ENCODE data around the gene RCAN3.
"Not testable (repeated sequence)": the region's sequence is repeated elsewhere in the genome, so short reads cannot be mapped to it uniquely, and the experiment has no call there.

Gene RCAN3

GRCh38 chr1:24508911-24509310 is 6.3 kb downstream of the RCAN3 start:
- no peak for DNase-seq (ENCODE audit: low read depth in 2 of 2, low spot score in 1 of 2)

GRCh38 chr1:24513706-24514105 is 11.1 kb downstream of the RCAN3 start:
- DNase-seq (ENCODE audit: low read depth in 2 of 2, low spot score in 1 of 2), result no peak

- DNase-seq (ENCODE audit: low read depth in 2 of 2, low spot score in 1 of 2), result no peak
These were observed 12.3 kb downstream of the RCAN3 start for GRCh38 chr1:24514946-24515345.

GRCh38 chr1:24515671-24516209 is 13.1 kb downstream of the RCAN3 start:
- DNase-seq (ENCODE audit: low read depth in 2 of 2, low spot score in 1 of 2), result not testable (repeated sequence)

- DNase-seq (ENCODE audit: low read depth in 2 of 2, low spot score in 1 of 2), result no peak
These were observed 13.9 kb downstream of the RCAN3 start for GRCh38 chr1:24516506-24516905.

- DNase-seq (ENCODE audit: low read depth in 2 of 2, low spot score in 1 of 2), result no peak
These were observed 15.3 kb downstream of the RCAN3 start for GRCh38 chr1:24517898-24518297.

GRCh38 chr1:24520282-24520681 is 17.6 kb downstream of the RCAN3 start:
- not testable (repeated sequence) for DNase-seq (ENCODE audit: low read depth in 2 of 2, low spot score in 1 of 2)

GRCh38 chr1:24525606-24526005 is 23.0 kb downstream of the RCAN3 start:
- DNase-seq (ENCODE audit: low read depth in 2 of 2, low spot score in 1 of 2), result no peak

- DNase-seq (ENCODE audit: low read depth in 2 of 2, low spot score in 1 of 2), result no peak
These were observed 23.4 kb downstream of the RCAN3 start for GRCh38 chr1:24526045-24526444.

GRCh38 chr1:24526940-24527542 is 24.4 kb downstream of the RCAN3 start:
- no peak for DNase-seq (ENCODE audit: low read depth in 2 of 2, low spot score in 1 of 2)

- DNase-seq (ENCODE audit: low read depth in 2 of 2, low spot score in 1 of 2), result no peak
These were observed 26.1 kb downstream of the RCAN3 start for GRCh38 chr1:24528744-24529143.

GRCh38 chr1:24529292-24529691 is 26.7 kb downstream of the RCAN3 start:
- not testable (repeated sequence) for DNase-seq (ENCODE audit: low read depth in 2 of 2, low spot score in 1 of 2)

- peak; percentile 38 to 47 for DNase-seq (ENCODE audit: low read depth in 2 of 2, low spot score in 1 of 2)
These were observed 32.4 kb downstream of the RCAN3 start for GRCh38 chr1:24535021-24535424.

GRCh38 chr1:24535778-24536177 is 33.1 kb downstream of the RCAN3 start:
- no peak for DNase-seq (ENCODE audit: low read depth in 2 of 2, low spot score in 1 of 2)

- DNase-seq (ENCODE audit: low read depth in 2 of 2, low spot score in 1 of 2), result peak; percentile 36 to 54
These were observed 33.8 kb downstream of the RCAN3 start for GRCh38 chr1:24536391-24536840.

GRCh38 chr1:24540051-24540905 is 37.6 kb downstream of the RCAN3 start:
- no peak for DNase-seq (ENCODE audit: low read depth in 2 of 2, low spot score in 1 of 2)

- DNase-seq (ENCODE audit: low read depth in 2 of 2, low spot score in 1 of 2), result no peak
These were observed 38.5 kb downstream of the RCAN3 start for GRCh38 chr1:24540906-24541710.

- DNase-seq (ENCODE audit: low read depth in 2 of 2, low spot score in 1 of 2), result no peak
These were observed 39.2 kb downstream of the RCAN3 start for GRCh38 chr1:24541711-24542346.

GRCh38 chr1:24544239-24544638 is 41.6 kb downstream of the RCAN3 start:
- no peak for DNase-seq (ENCODE audit: low read depth in 2 of 2, low spot score in 1 of 2)

GRCh38 chr1:24545662-24546061 is 43.0 kb downstream of the RCAN3 start:
- DNase-seq (ENCODE audit: low read depth in 2 of 2, low spot score in 1 of 2), result no peak

GRCh38 chr1:24547195-24547594 is 44.6 kb downstream of the RCAN3 start:
- no peak for DNase-seq (ENCODE audit: low read depth in 2 of 2, low spot score in 1 of 2)
